Sciatic nerve (tissue), 2 donors: ENCODE data around the gene SH2D4B. TPM values are rescaled to one million over a fixed set of nuclear protein-coding genes. Genes with fewer than 3 reads are reported as not detected.
A peak's percentile ranks its signal among the peaks of the same experiment; 100 is the strongest.

Experiments used
- ATAC-seq: fragments of 200-7000 bp; cut with Tn5 transposase; one replicate; pipeline ENCODE4 v1.9.1; 2020; ENCODE audit warnings: mild to moderate bottlenecking, moderate library complexity
- DNase-seq: peaks from one replicate; pipeline ENCODE4 v3.0.0-alpha.2; 2020; ENCODE audit warnings: low spot score
- intact Hi-C: fragments of 100-400 bp; cut with DNase I; formaldehyde crosslinking; loops from one replicate; pipeline ENCODE4 v1.14.2; 2022
- total RNA-seq: library from RNA; stranded (reverse); fragmentation: NEBNext Ultra II Directional; extraction: Animal tissue kit (Norgen Biotek cat#: 25700); gene quantifications from one replicate; pipeline ENCODE4 v1.2.1, GENCODE V29; 2021
- donor health status: DM: no; HTN: no; CAD: no.
- donor health status: DM: no; HTN: no; CAD: no.

SH2D4B gene
- 0.18 TPM for total RNA-seq

DNA sequence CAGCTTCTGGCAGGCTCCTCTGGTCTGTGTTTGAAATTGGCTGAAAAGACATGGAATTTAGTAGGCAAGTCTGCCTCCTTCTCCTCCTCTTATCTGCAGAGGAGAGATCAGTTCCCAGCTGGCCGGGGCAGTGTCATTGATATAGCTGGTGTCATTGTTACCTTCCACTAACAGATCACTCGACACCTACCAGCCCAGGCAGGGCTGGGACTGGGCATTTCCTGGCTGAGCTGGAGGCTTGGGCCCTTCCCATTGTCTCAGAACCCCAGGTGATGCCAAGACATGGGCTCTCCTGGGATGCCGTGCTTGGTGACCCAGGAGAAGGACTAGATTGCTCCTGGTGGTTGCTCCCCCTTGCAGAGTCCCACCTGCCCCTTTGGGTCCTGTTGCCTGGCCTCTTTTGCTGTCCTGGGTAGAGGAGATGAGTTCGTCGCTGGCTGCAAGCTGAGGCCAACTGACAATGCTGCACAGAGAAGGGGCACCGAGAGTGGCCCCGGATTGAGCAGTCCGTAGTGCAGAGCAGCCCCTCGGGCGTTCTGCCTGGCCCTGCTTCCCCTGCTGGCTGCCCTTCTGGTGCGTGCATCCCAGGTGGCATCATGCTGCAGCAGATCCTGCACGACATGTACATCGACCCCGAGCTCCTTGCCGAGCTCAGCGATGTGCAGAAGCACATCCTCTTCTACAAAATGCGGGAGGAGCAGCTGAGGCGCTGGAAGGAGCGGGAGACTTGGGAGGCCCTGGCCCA is at the start of gene SH2D4B:
TSS of gene SH2D4B (plus strand) at position 167 of the 745 bp plus-strand sequence. CDS start at position 597, 430 bp downstream.
- ATAC-seq (no peak), DNase-seq (peak; percentile 50)
- intact Hi-C loops, result no loop called here

GRCh38 chr10:80488539-80489066 is 49.1 kb upstream of the SH2D4B start:
- no peak for ATAC-seq
- DNase-seq, result no peak
- intact Hi-C loops, result no loop called here

DNA sequence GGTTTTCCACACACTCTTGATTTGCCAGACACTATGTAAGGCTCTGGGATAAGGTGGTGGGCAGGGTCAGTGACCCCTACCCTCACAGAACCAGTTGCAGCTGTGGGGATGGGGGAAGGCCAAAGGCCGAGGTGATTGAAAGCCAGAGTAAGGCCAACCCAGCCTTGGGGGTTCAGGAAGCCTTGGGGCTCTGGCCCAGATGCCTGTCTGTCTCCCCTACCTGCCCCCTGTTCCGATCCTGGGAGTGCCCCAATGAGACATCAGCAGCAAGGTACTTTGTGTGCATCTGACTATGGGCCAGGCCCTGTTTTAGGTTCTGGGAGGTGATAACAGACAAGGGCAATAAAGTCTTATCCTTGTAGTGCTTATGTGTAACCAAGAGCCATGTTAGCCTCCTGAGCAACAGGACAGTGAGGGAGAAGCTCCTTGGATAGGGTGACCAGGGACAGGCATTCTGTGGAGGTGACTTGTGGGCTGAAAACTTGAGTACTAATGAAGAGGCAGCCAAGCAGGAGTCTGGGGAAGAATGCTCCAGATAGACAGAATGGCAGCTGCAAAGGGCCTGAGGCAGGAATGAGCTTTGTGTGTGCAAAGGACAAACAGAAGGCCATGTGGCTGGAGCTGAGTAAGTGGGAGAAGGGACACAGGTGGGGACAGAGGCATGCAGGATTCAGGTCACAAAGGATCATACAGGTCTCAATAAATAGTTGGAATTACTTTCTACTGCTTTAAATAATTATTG is 48.2 kb upstream of the SH2D4B start:
- ATAC-seq, result no peak
- DNase-seq, result no peak
- intact Hi-C loops, result no loop called here

DNA sequence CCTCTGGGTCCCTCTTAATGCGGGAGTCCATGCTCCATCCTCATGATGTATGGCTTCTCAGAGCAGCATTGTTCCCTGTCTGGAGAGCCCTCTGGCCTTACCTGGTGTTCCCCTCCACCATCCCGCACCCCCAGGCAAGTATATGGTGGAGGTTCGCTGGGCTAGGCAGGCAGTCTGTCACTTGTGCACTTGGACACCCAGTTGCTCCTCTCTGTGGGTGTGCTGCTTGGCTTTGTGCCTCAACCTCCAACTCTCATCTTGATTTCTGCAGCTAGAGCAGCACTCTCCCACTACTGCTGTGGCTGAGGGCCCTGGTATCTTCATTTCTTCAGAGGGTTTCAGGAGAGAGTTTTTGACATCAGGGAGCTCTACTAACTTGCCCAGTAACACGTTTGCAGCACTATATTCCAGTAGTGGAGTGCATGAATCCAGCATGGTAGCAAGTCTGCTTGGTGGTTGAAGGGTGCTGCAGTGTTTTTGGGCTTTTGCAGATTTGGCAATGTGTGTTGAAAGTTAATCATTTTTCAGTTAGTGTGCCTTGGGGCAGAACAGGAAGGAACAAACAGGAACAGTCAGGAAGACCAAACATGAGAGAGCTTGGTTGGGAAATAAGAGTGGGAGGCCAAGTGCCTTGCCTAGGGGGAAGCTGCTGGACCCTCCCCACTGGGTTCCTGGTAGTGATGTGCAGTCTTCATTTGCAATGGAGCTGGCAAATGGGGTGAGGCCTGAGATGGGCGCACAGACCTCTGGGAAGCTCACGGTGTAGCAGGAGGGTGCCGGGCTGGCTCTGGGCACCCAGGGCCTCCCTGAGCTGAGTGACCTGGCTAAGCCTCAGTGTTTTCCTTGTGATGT is 46.2 kb upstream of the SH2D4B start:
- no peak for DNase-seq
- intact Hi-C loops, result no loop called here
- no peak for ATAC-seq

DNA sequence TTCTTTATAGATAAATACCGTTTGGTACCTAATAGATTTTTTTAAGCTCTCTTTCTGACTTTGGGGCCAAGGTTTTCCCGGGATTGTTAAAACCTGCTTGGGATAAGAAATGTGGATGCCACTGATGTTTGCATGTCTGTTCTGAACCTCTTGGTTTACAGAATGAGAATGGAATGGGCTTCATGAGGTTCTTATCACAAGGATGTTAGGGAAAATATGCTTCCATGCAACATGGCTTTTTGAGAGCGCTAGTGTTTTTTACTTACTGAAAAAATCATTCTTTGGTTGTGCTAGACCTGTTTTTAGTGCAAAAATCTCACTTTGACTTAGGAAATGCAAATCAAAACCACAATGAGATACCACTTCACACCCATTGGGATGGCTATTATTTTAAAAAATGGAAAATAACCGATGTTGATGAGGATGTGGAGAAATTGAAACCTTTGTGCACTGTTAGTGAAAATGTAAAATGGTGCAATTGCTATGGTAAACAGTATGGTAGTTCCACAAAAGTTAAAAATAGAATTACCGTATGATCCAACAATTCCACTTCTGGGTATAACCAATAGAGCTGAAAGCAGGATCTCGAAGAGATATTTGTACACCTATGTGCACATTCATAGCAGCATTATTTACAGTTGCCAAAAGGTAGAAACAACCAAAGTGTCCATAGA is 44.7 kb upstream of the SH2D4B start:
- no peak for DNase-seq
- intact Hi-C loops, result no loop called here

GRCh38 chr10:80493522-80494051 is 44.1 kb upstream of the SH2D4B start:
- peak; percentile 65 for ATAC-seq
- intact Hi-C loops, result no loop called here
- no peak for DNase-seq

More for the DNA sequence above, 44.7 kb upstream of the SH2D4B start:
- no peak for ATAC-seq

- no peak for ATAC-seq
- no peak for DNase-seq
- intact Hi-C loops, result loop anchor here (5.0 kb wide), 1 partner anchor 34 kb away; no protein-coding TSS in a partner anchor
Observed at GRCh38 chr10:80496555-80497172, 41.0 kb upstream of the SH2D4B start.

GRCh38 chr10:80497187-80498077 is 40.3 kb upstream of the SH2D4B start:
- ATAC-seq (peak; percentile 7), DNase-seq (no peak)
- intact Hi-C loops, result loop anchor here (5.0 kb wide), 1 partner anchor 35 kb away; no protein-coding TSS in a partner anchor

DNA sequence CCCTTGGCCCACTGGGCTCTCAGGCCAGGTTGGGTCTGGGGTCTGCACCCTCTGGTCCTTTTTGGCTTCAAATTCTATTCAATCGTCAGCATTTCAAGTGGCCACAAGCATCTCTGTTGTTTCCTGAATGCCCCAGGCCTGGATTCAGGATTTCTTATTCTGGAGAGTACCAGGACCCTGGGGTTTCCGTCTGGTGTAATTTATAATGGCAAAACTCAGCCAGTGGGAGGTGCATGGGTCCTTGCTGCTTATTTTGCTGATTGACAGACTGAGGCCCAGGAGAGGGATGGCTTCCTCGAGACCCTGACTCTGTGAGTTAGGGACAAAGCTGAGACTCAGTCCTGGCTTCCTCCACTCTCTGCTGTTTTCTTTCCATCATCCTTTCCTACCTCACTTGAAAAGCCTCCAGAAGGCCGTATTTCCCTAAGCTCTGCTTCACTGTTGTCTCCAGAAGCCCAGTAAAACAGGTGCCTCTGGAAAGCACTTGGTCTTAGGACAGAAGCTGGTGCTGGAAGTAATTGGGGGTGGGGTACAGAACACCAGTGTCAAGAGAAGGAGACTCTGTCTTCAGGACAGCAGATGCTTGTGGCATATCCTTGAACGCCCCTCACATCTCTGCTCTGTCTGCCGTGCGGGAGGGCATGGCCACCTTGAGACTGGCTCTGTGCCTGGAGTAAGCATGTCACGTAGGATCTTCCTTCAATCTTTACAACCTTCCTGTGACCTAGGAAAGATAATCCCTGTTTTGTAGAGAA is 39.4 kb upstream of the SH2D4B start:
- intact Hi-C loops, result loop anchor here (5.0 kb wide), 1 partner anchor 36 kb away; no protein-coding TSS in a partner anchor
- DNase-seq, result no peak
- ATAC-seq, result peak; percentile 0

GRCh38 chr10:80498833-80499741 is 38.6 kb upstream of the SH2D4B start:
- DNase-seq (peak; percentile 93), ATAC-seq (peak; percentile 95)
- intact Hi-C loops, result loop anchor here (5.0 kb wide), 1 partner anchor 37 kb away; no protein-coding TSS in a partner anchor

- DNase-seq (peak; percentile 76), ATAC-seq (peak; percentile 59)
- intact Hi-C loops, result loop anchor here (10.0 kb wide), 1 partner anchor 106 kb away; no protein-coding TSS in a partner anchor
Observed at GRCh38 chr10:80500572-80501380, 36.9 kb upstream of the SH2D4B start.

- no peak for DNase-seq
- intact Hi-C loops, result loop anchor here (10.0 kb wide), 1 partner anchor 107 kb away; no protein-coding TSS in a partner anchor
- ATAC-seq, result no peak
Observed at GRCh38 chr10:80501381-80501912, 36.3 kb upstream of the SH2D4B start.

GRCh38 chr10:80501913-80502521 is 35.7 kb upstream of the SH2D4B start:
- intact Hi-C loops, result loop anchor here (10.0 kb wide), 1 partner anchor 107 kb away; no protein-coding TSS in a partner anchor
- ATAC-seq (no peak), DNase-seq (no peak)
